Measurements from ENCODE around the gene FBRSL1. TPM values are rescaled to one million over a fixed set of nuclear protein-coding genes. Genes with fewer than 3 reads are reported as not detected.
A peak's percentile ranks its signal among the peaks of the same experiment; 100 is the strongest.

The FBRSL1 gene
- total RNA-seq, 1 experiment from 2014 or later = 130 TPM

DNA sequence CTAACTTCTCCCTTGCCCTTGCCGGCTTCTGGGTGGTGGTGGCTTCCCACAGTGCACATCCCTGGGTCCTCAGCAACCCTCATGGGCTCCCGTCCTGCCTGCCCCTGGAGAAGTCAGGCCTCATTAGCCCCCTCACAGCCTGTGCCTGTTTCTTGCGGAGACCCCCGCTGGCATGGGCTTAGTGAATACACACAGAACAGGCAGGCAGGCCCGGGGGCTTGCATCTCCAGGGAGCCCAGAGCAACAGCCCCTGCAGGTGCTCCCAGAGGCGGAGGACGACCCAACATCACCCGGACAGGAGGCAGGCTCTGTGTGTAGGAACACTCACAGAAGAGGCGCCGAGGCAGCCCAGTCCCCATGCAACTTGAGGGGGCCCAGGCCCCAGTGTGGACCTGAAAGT, 25.1 kb upstream of the FBRSL1 start:
- Histone ChIP-seq H3K9me3 (ENCODE audit: low read depth, low read length, poor library complexity, severe bottlenecking) (no peaks in the 10 kb centered on the region), H3K36me3 (ENCODE audit: insufficient read depth, low read length, poor library complexity, severe bottlenecking) (no peaks in the 10 kb centered on the region), H3K27me3 (replicated peaks; ENCODE audit: insufficient read depth, low read depth, low read length, poor library complexity) (no peaks in the 10 kb centered on the region), H3K27ac (ENCODE audit: low read depth, low read length, poor library complexity, severe bottlenecking) (no peak overlapping the region), H3K4me3 (ENCODE audit: low read depth, low read length, poor library complexity, severe bottlenecking) (no peak overlapping the region), H3K4me1 (ENCODE audit: insufficient read depth, low read length, poor library complexity, severe bottlenecking) (peaks cover 27% of the 10 kb centered on the region)
- no TSS peak for BruUV-seq (replicated peaks)
- no peak for DNase-seq (ENCODE audit: low spot score)
- CTCF ChIA-PET = interaction anchor here (0.5 kb wide), 1 partner anchor 95 kb away, joined by 4 read pairs; no protein-coding TSS in a partner anchor
- intact Hi-C loops (cut with micrococcal nuclease; ENCODE audit: unreplicated experiment) = no loop called here
- POLR2A ChIA-PET (ENCODE audit: low non-redundant PET) = no interaction called here
- TF ChIP-seq, protein P1, sequence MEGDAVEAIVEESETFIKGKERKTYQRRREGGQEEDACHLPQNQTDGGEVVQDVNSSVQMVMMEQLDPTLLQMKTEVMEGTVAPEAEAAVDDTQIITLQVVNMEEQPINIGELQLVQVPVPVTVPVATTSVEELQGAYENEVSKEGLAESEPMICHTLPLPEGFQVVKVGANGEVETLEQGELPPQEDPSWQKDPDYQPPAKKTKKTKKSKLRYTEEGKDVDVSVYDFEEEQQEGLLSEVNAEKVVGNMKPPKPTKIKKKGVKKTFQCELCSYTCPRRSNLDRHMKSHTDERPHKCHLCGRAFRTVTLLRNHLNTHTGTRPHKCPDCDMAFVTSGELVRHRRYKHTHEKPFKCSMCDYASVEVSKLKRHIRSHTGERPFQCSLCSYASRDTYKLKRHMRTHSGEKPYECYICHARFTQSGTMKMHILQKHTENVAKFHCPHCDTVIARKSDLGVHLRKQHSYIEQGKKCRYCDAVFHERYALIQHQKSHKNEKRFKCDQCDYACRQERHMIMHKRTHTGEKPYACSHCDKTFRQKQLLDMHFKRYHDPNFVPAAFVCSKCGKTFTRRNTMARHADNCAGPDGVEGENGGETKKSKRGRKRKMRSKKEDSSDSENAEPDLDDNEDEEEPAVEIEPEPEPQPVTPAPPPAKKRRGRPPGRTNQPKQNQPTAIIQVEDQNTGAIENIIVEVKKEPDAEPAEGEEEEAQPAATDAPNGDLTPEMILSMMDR (conservative IDR thresholded peaks at IDR 0.05; ENCODE audit: low read depth, low read length) = no peak
- TF ChIP-seq EZH2 (IDR thresholded peaks at IDR 0.05; ENCODE audit: borderline replicate concordance, low read depth, low read length, poor library complexity, severe bottlenecking) = no peak

DNA sequence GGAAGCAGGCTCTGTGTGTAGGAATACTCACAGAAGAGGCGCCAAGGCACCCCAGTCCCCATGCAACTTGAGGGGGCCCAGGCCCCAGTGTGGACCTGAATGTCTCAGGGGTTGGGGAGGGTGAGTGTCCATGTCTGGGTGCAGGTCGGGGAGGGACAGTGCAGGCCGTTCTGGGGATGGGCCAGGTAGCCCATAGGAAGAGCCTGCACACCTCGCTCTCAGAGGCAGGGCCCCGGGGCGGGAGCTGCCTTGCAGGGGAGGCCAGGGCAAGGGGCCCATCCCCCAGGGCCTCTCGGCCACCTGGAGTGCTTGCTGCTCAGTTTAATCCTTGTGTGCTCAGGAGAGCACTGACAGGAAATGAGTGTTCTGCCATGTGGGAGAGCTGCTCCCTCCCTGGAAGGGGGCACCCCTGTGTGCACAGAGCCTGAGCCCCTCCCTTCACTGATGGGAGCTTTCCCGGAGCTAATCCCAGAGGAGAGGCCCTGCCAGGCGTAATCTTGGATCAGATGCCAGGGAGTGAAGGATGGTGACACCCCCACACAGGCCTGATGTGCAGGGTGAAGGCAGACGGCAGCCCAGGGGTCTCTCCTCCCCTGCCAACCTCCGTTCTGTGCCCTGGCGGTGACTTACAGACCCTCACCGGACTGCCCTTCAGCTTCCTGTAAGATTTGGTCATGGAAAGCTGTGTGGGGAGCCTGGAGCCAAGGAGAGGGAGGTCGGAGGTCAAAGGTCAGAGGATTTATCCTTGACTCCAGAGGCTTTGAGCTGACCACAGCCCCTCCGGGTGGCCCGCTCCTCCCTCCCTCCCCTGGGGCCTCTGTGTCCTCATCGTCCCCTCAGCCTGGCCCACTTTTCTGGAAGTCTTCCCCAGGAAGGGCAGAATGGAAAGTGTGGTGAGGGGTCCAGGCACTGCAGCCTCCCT, 24.4 kb upstream of the FBRSL1 start:
- POLR2A ChIA-PET (ENCODE audit: low non-redundant PET) = no interaction called here
- intact Hi-C loops (cut with micrococcal nuclease; ENCODE audit: unreplicated experiment) = no loop called here
- DNase-seq (ENCODE audit: low spot score) = peak; percentile 61
- BruUV-seq (replicated peaks) = no TSS peak
- H3K27me3 ChIP-seq (replicated peaks; ENCODE audit: insufficient read depth, low read depth, low read length, poor library complexity) = no peaks in the 10 kb centered on the region
- H3K27ac ChIP-seq (ENCODE audit: low read depth, low read length, poor library complexity, severe bottlenecking) = no peak overlapping the region
- CTCF ChIA-PET = interaction anchor here (0.5 kb wide), 1 partner anchor 94 kb away, joined by 4 read pairs; no protein-coding TSS in a partner anchor
- H3K9me3 ChIP-seq (ENCODE audit: low read depth, low read length, poor library complexity, severe bottlenecking) = no peaks in the 10 kb centered on the region
- H3K4me3 ChIP-seq (ENCODE audit: low read depth, low read length, poor library complexity, severe bottlenecking) = no peak overlapping the region
- TF ChIP-seq EZH2 (IDR thresholded peaks at IDR 0.05; ENCODE audit: borderline replicate concordance, low read depth, low read length, poor library complexity, severe bottlenecking) = no peak
- TF ChIP-seq, protein P1 (conservative IDR thresholded peaks at IDR 0.05; ENCODE audit: low read depth, low read length) = no peak
- H3K36me3 ChIP-seq (ENCODE audit: insufficient read depth, low read length, poor library complexity, severe bottlenecking) = no peaks in the 10 kb centered on the region
- H3K4me1 ChIP-seq (ENCODE audit: insufficient read depth, low read length, poor library complexity, severe bottlenecking) = peaks cover 28% of the 10 kb centered on the region

DNA sequence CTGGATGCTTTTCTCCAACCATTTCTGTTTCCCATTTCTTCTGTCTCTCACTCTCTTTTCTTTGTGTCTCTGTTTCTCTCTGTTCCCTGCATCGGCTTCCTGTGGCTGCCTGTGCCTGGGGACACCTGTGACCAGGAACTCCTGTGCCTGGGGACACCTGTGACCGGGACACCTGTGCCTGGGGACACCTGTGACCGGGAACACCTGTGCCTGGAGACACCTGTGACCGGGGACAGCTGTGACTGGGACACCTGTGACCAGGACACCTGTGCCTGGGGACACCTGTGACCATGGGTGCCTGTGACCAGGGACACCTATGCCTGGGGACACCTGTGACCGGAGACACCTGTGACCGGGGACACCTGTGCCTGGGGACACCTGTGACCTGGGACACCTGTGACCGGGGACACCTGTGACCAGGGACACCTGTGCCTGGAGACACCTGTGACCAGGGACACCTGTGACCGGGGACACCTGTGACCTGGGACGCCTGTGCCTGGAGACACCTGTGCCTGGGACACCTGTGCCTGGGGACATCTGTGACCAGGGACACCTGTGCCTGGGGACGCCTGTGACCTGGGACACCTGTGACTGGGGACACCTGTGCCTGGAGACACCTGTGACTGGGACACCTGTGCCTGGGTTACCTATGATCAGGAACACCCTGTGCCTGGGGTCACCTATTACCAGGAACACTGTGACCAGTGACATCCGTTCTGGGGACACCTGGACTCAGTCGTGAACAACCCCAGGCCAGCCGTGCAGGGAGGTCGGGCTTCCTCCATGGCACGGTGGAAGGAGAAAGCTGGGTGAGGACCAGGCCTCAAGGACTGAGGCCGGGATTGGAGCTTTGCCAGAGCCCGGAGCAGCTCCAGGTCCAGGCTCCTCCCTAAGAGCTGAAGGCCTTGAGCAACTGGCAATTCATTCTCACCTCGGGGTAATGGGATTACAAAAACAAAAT, 23.4 kb upstream of the FBRSL1 start:
- intact Hi-C loops (cut with micrococcal nuclease; ENCODE audit: unreplicated experiment) = no loop called here
- BruUV-seq (replicated peaks) = no TSS peak

More for the DNA sequence above, 23.4 kb upstream of the FBRSL1 start:
- CTCF ChIA-PET = no interaction called here
- H3K4me3 ChIP-seq (ENCODE audit: low read depth, low read length, poor library complexity, severe bottlenecking) = no peak overlapping the region
- POLR2A ChIA-PET (ENCODE audit: low non-redundant PET) = no interaction called here
- TF ChIP-seq, protein P1 (conservative IDR thresholded peaks at IDR 0.05; ENCODE audit: low read depth, low read length) = no peak
- no peak for TF ChIP-seq EZH2 (IDR thresholded peaks at IDR 0.05; ENCODE audit: borderline replicate concordance, low read depth, low read length, poor library complexity, severe bottlenecking)
- no peaks in the 10 kb centered on the region for H3K9me3 ChIP-seq (ENCODE audit: low read depth, low read length, poor library complexity, severe bottlenecking)
- peaks cover 28% of the 10 kb centered on the region for H3K4me1 ChIP-seq (ENCODE audit: insufficient read depth, low read length, poor library complexity, severe bottlenecking)
- no peak overlapping the region for H3K27ac ChIP-seq (ENCODE audit: low read depth, low read length, poor library complexity, severe bottlenecking)
- H3K27me3 ChIP-seq (replicated peaks; ENCODE audit: insufficient read depth, low read depth, low read length, poor library complexity) = no peaks in the 10 kb centered on the region
- no peaks in the 10 kb centered on the region for H3K36me3 ChIP-seq (ENCODE audit: insufficient read depth, low read length, poor library complexity, severe bottlenecking)
- DNase-seq (ENCODE audit: low spot score) = peak; percentile 35
